Cardiac septum (tissue), 1 donor: Measurements from ENCODE around the gene SEPHS1. TPM values are rescaled to one million over a fixed set of nuclear protein-coding genes. Genes with fewer than 3 reads are reported as not detected.
"Not testable (repeated sequence)": the region's sequence is repeated elsewhere in the genome, so short reads cannot be mapped to it uniquely, and the experiment has no call there.

Experiments
- DNase-seq: peaks from one replicate; pipeline ENCODE4 v3.0.0-alpha.2; 2020; ENCODE audit warnings: low spot score
- intact Hi-C: fragments of 100-400 bp; cut with DNase I; formaldehyde crosslinking; loops from one replicate; pipeline ENCODE4 v1.14.0; 2022
- total RNA-seq: library from RNA; stranded (reverse); fragmentation: NEBNext Ultra II Directional; extraction: Animal tissue kit (Norgen Biotek cat#: 25700); gene quantifications from one replicate; pipeline ENCODE4 v1.2.1, GENCODE V29; 2021
- donor health status: DM: no; HTN: no; CAD: no.

Gene SEPHS1
- total RNA-seq, 1 donor from 2014 or later: 30.4 TPM

DNA sequence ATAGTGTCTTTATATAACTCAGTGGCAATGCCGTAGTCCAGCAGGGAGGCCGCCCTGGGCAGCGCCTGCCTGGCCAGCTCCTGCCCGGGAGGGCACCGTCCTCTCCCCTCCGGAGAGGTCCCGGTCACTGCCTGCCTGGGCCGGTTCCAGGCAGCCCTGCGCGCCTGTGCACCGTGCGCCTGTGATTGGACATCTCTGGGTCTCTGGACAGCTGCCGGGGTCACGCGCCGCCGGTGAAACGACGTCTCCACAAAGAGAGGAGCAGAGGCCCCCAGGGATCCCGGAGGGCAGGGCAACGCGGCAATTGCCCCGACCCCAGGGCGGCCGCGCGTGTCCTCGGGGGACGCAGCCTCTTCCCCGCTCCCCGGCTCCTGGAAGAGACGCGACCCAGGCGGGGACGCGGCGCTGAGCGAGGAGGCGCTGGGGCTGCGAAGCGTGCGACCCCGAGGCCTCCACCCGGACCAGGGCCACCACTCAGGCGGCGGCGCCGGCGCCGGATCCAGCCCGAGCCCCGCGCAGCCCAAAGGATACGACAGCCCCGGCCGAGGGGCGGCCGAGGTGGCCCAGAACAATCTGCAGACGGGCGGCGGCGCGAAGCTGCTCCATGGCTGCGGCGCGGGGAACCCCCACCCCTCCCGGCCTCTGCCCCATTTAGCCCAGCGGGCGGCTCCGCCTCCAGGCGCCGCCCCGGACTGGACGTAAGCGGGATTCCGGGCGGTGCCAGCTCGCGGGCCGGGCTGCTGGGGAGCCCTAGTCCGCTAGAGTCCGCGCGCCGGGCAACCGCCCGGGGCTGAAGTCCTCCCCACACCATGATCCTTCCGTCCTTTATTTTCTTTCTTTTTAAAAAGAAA, 48.4 kb downstream of the SEPHS1 start, which contains the start of gene PHYH:
Gene PHYH, minus strand, starts transcription at position 628 of the 851 bp plus-strand sequence. Its CDS starts 22 bp downstream, at position 606.
- DNase-seq: peak; percentile 95
- intact Hi-C loops: loop anchor here (2.0 to 5.0 kb wide), 2 partner anchors 47 to 137 kb away; partner anchors contain the start of gene MCM10

DNA sequence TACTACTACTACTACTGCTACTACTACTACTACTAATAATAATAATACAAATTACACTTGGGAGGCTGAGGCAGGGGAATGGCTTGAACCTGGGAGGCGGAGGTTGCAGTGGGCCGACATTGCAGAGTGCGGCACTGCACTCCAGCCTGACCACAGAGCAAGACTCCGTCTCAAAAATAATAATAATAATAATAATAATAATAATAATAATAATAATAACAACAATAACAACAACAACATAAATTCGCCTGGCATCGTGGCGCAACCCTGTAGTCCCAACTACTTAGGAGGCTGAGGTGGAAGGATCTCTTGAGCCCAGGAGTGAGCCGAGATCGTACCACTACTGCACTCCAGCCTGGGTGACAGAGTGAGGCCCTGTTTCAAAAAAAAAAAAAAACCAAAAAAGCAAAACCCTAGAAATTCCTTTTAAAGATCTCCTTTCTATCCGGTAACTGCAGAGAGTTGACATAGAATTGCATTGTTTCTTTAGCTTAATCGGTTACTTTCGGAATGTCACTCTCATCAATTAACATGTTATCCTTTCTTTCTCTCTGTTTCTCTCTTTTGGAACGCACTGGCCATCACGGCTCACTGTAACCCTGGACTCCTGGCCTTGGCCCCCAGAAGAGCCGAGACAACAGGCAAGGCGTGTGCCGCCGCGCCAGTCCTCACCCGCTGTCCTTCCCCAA, 49.2 kb downstream of the SEPHS1 start:
- no peak for DNase-seq
- intact Hi-C loops: no loop called here

DNA sequence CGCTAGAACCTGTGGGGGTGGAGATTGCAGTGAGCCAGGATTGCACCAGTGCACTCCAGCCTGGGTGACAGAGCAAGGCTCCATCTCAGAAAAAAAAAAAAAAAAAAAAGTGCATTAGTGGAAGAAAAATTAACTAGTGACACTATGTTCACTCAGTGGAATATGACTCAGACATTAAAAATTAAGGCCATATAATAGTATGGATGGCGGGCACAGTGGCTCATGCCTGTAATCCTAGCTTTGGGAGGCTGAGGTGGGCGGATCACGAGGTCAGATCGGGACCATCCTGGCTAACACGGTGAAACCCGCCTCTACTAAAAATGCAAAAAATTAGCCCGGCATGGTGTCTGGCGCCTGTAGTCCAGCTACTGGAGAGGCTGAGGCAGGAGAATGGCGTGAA, 51.6 kb downstream of the SEPHS1 start:
- no peak for DNase-seq
- intact Hi-C loops: no loop called here

DNA sequence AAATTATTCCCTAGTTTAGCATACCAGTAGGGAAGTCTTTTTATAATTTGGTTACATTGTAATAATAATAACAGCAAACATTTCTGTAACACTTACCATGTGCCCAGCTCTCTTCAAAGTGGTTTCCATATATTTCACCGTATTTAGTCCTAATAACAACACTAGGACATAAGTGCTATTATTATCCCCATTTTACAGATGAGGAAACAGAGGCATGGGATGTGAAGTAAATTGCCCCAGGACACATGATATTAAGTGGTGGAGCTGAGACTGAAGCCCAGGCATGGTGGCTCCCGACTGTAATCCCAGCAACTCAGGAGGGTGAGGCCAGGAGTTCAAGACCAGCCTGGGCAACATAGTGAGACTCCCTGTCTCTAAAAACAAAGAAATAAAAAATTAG, 53.3 kb downstream of the SEPHS1 start:
- intact Hi-C loops: no loop called here
- no peak for DNase-seq

DNA sequence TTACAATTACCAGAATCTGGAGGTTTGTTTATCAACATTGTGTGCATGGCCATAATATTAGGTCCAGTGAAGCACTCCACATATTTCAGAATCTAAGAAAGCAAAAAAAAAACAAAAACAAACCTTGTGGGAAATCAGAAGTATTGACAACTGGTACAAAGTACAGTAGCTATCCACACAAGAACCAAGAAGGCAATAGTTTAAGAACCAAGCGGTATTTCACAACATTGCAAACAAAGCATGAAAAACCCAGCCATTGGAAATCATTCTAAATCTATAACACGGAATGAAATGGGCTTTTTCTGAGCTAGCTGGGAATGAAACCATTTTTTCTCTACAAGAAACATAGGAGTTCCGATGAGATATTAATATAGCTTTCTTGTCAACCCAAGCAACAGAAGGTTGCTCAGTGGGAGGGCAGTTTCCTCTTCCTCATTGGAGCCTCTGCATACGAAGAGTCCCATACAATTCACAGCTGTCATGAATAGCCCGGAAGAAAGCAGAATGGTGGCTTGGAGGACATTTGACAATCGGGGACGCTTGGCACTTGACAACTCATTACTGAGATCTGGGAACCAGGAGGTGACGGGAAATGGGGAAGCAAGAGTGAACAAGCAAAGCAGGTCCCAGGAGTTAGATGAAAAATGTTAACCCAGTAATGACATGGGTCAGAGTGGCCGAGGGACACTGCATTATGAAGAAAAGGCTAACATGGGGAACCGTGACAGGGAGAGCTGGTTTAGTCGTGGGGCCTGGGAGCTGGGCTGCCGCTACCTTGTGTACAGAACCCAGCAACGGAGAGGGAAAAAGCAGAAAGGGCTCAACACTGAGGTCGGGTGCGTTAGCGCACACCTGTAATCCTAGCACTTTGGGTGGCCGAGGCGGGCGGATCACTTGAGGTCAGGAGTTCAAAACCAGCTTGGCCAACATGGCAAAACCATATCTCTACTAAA, 56.0 kb downstream of the SEPHS1 start:
- intact Hi-C loops: no loop called here
- DNase-seq: no peak

DNA sequence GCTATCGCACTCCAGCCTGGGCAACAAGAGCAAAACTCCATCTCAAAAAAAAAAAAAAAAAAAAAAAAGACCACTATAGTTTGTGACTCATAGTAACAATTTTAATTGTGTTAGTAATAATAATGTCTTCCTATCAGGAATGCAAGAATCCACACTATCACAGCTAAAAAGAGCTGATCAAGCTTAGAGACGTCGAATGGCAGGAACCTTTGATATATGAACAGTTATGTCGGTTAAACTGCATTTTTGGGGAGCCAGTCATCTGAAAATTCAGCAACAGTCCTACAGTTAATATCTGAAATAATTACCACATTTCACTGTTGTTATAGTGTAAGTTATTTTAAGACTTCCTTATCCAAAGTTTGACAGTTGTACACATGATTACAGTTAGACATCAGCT, 57.0 kb downstream of the SEPHS1 start:
- DNase-seq: no peak
- intact Hi-C loops: no loop called here

DNA sequence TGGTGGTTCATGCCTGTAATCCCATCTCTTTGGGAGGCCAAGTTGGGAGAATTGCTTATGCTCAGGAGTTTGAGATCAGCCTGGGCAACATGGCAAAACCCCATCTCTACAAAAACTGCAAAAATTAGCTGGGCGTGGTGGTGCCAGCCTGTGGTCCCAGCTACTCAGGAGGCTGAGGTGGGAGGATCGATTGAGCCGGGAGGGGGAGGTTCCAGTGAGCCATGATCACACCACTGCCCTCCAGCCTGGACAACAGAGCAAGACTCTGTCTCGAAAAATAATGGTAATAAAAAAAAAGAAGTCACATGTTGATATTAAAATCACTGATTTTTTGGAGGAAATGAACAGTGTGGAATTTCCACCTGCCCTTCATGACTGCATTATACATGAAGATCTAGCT, 64.0 kb downstream of the SEPHS1 start:
- DNase-seq: no peak
- intact Hi-C loops: no loop called here

DNA sequence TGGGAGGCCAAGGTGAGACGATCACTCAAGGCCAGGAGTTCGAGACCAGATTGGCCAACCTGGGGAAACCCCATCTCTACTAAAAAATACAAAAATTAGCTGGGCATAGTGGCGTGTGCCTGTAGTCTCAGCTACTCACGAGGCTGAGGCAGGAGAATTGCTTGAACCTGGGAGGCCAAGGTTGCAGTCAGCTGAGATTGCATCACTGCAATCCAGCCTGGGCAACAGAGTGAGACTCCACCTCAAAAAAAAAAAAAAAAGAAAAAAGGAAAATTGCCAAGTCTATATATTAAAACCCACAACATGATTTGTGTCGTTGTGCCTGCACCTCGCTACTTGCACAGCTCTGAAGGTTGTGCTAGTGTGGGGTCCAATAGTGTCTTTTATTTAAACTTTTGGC, 65.7 kb downstream of the SEPHS1 start:
- DNase-seq, intact Hi-C loops: not testable (repeated sequence)

DNA sequence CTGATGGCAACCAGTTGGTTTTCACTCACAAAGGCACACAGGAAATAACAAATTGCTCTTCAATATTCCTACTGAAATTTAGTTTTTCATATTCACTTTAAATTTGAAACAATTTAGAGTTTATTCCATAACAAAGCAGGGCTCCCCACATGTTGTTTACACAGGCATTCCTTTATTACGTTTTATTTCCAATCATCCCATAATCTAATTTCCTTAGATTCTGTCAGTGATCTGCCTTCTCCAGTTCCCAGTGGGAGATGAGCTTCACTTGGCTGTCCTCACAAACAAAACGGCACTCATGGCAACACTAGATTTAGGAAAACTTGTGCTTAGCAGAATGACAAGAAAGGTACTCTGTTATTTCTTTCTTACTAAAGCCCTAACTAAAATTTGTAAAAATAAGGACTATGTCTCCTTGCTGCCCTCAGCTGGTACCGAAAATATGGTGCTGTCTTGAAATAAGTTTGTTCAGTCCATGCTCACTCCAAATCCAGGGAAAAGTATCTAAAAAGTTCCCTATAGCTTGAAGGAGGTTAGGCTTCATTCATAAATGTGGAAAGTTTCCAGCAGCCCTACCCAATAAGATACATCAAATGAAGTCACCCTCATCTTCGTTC, 71.2 kb downstream of the SEPHS1 start:
- DNase-seq: no peak
- intact Hi-C loops: no loop called here

DNA sequence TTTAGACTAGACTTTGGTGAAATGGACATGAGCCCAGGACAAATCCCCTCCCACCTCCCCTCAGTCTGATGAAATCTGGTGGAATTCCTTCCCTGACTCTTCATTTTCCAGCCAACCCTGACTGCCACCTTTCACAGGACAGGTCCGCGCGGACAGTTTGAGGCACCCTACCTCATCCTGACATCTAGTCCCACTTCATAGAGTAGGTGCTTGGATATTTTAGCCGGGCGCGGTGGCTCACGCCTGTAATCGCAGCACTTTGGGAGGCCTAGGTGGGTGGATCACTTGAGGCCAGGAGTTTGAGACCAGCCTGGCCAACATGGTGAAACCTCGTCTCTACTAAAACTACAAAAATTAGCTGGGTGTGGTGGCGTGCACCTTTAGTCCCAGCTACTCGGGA, 71.9 kb downstream of the SEPHS1 start:
- intact Hi-C loops: not testable (repeated sequence)
- peak; percentile 36 for DNase-seq

DNA sequence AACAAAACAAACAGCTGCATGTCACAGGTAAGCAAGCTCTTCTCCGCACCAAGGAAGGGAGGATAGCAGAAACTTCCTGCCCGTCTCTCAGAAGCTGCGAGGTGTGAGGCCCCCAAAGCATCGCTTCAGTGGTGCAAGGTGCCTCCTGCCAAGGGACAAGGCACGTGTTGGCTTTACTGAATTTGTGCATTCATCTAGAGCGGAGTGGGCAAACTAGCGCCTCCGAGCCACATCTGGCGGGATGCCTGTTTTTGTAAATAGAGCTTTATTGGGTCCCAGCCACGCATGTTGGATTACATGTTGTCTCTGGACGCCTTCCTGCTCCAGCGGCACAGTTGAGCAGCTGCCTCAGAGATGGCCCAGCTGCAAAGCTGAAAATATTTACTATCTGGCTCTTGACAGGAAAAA, 75.9 kb downstream of the SEPHS1 start:
- peak; percentile 66 for DNase-seq
- intact Hi-C loops: no loop called here

DNA sequence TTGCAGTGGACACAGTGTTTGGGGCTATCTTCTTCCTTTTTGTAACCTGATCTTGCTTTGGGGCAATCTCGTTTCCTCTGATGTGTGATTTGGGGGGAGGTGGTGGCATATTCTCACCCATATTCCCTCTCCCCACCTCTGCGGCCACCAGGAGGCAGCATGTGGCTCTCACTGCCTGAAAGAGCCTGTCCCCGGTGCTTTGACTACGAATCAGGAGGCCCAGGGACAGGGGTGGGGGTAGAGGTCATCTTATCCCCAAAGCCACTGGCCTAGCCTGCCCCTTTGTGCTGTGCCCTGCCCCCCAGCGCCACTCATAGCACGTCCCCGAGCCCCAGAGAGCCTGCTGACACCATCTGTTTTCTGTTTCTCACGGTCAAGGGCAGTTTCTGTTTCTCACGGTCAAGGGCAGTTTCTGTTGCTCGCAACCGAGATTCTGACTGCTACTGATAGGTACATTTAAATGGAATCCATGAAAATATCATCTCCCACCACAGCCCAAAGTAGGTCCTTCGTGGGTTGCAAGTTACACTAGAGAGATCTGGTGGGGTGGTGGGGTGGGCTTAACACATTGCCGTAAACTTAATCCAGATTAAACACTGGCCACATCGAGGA, 76.4 kb downstream of the SEPHS1 start:
- no peak for DNase-seq
- intact Hi-C loops: no loop called here

DNA sequence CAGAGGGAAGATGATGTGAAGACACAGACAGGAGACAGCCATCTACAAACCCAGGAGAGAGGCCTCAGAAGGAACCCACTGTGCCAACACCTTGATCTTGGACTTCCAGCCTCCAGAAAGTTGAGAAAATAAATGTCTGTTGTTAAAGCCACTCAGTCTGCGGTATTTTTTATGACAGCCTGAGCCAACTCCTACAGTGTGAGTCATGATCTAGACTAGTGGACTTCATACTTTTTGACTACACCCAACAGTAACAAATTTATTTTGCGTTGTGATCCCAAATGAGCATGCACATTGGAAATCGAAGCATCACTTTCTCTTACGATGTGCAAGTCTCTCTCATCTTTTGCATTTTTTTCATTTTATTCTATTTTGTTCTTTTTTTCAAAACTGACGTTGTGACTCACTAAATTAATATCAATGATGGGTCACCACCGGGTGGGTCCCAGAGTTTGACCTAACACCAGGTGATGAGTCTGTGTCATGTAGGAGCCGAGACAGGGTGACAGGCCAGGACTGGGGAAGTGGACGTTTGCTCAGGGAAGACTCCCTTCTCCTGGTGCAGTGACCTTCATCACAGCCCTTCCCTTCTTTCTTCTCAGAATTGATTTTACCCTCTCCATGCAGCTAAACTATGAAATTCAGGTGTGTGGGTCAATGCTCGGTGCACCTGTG, 77.1 kb downstream of the SEPHS1 start:
- DNase-seq: no peak
- intact Hi-C loops: no loop called here

DNA sequence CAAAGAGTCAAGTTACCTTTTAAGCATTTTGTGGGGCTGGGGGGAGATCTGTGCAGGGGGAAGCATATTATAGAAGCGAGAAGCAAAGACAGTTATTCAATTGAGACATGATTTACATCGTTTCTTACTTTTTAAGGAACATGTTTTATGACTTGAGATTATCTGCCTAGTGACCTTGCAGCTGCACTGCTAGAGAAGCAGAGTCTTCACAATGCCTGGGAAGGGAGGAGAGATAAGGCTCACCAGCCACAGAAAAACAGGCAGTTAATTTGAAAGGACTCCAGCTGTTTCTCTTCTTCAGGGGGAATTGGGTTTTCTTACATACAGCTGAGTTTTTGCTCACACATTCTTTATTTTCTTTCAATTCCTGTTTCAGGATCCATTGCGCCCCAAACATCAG, 79.3 kb downstream of the SEPHS1 start:
- intact Hi-C loops: no loop called here
- DNase-seq: no peak

DNA sequence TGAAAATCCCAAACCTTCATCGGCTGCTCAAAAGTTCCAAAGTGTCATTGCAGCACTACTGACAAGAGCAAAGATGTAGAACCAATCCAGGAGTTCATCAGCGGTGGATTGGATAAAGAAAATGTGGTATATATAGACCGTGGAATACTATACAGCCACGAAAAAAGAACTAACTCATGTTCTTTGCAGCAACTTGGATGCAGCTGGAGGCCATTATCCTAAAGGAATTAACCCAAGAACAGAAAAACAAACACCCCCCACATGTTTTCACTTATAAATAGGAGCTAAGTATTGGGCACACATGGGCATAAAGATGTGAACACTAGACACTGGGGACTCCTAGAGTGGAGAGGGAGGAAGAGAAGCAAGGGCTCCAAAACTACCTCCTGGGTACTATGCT, 79.8 kb downstream of the SEPHS1 start:
- intact Hi-C loops: no loop called here
- no peak for DNase-seq
